HEK293 (cell line): ENCODE results near the gene LRCH4.

ENCODE experiments used
- CTCF ChIA-PET: fragments of 350-600 bp; formaldehyde crosslinking; extraction: SDS; loops from one replicate; lab custom pipeline; 2021; ENCODE audit warnings: antibody characterized with exemption; lab: Yijun Ruan, JAX
- POLR2A ChIA-PET: fragments of 300-600 bp; formaldehyde crosslinking; extraction: SDS; loops from one replicate; lab custom pipeline; 2020; ENCODE audit warnings: antibody characterized with exemption, inconsistent platforms; lab: Yijun Ruan, JAX
- H3K27ac ChIP-seq: fragments of 200-500 bp; sonication (Bioruptor generic); 2 replicates; pipeline ENCODE4 v1.5.1; 2014; ENCODE audit warnings: low read depth, low read length, control low read depth, inconsistent platforms; ENCODE audit errors: extremely low read depth
- H3K36me3 ChIP-seq, 2 experiments: fragments of 200-500 bp in 1 of 2; sonication (Bioruptor generic) in 1 of 2; 1 replicate in 1 of 2; 2 replicates in 1 of 2; pipeline ENCODE4 v1.5.1; 2014 to 2017; ENCODE audit warnings: inconsistent platforms in 2 of 2, low read length in 2 of 2; ENCODE audit not compliant: control insufficient read depth in 2 of 2, insufficient read depth in 1 of 2
- H3K4me1 ChIP-seq: fragments of 200-500 bp; sonication (Bioruptor generic); 2 replicates; pipeline ENCODE4 v1.5.1; 2014; ENCODE audit warnings: mild to moderate bottlenecking, low read length, inconsistent platforms; ENCODE audit not compliant: control insufficient read depth, insufficient read depth
- H3K4me3 ChIP-seq: 2 replicates; pipeline ENCODE4 v1.5.1; 2011; ENCODE audit warnings: low read depth, mild to moderate bottlenecking, control low read depth, low read length, moderate library complexity
- H3K9me3 ChIP-seq: fragments of 200-500 bp; sonication (Bioruptor generic); 2 replicates; pipeline ENCODE4 v1.5.1; 2014; ENCODE audit warnings: low read depth, low read length, inconsistent platforms; ENCODE audit not compliant: control insufficient read depth, insufficient read depth
- BCL11B ChIP-seq: fragments of 450-650 bp; formaldehyde crosslinking; IDR thresholded peaks from 2 replicates; pipeline ENCODE4 v1.5.1; 2016; ENCODE audit warnings: low read depth, missing biosample characterization, missing genetic modification characterization
- GFI1B ChIP-seq: fragments of 450-650 bp; formaldehyde crosslinking; IDR thresholded peaks from 2 replicates; pipeline ENCODE4 v1.5.1; 2016; ENCODE audit warnings: missing biosample characterization, missing genetic modification characterization
- GLI4 ChIP-seq: fragments of 450-650 bp; formaldehyde crosslinking; IDR thresholded peaks from 2 replicates; pipeline ENCODE4 v1.5.1; 2016; ENCODE audit warnings: missing biosample characterization, missing genetic modification characterization
- KLF1 ChIP-seq: fragments of 450-650 bp; formaldehyde crosslinking; IDR thresholded peaks from 2 replicates; pipeline ENCODE4 v1.5.1; 2016; ENCODE audit warnings: missing biosample characterization, missing genetic modification characterization
- OVOL3 ChIP-seq: fragments of 450-650 bp; formaldehyde crosslinking; IDR thresholded peaks from 2 replicates; pipeline ENCODE4 v1.5.1; 2016; ENCODE audit warnings: missing biosample characterization, missing genetic modification characterization
- PRDM2 ChIP-seq: fragments of 450-650 bp; formaldehyde crosslinking; IDR thresholded peaks from 2 replicates; pipeline ENCODE4 v1.5.1; 2016; ENCODE audit warnings: missing biosample characterization, missing genetic modification characterization, borderline replicate concordance
- RBAK ChIP-seq: fragments of 450-650 bp; formaldehyde crosslinking; IDR thresholded peaks from 2 replicates; pipeline ENCODE4 v1.5.1; 2016; ENCODE audit warnings: missing biosample characterization, missing genetic modification characterization
- REST ChIP-seq: fragments of 450-650 bp; formaldehyde crosslinking; IDR thresholded peaks from 2 replicates; pipeline ENCODE4 v1.5.1; 2016; ENCODE audit warnings: missing biosample characterization, missing genetic modification characterization
- SCRT2 ChIP-seq: fragments of 450-650 bp; formaldehyde crosslinking; IDR thresholded peaks from 2 replicates; pipeline ENCODE4 v1.5.1; 2016; ENCODE audit warnings: missing biosample characterization, missing genetic modification characterization
- TCF7L2 ChIP-seq: IDR thresholded peaks from 2 replicates; pipeline ENCODE4 v1.6.1; 2011; ENCODE audit warnings: low read depth, mild to moderate bottlenecking, inconsistent platforms, low read length, moderate library complexity, borderline replicate concordance
- ZFP41 ChIP-seq: fragments of 450-650 bp; formaldehyde crosslinking; IDR thresholded peaks from 2 replicates; pipeline ENCODE4 v1.5.1; 2016; ENCODE audit warnings: missing biosample characterization, missing genetic modification characterization, borderline replicate concordance
- ZNF114 ChIP-seq: fragments of 450-650 bp; formaldehyde crosslinking; IDR thresholded peaks from 2 replicates; pipeline ENCODE4 v1.5.0; 2017; ENCODE audit warnings: missing biosample characterization, missing genetic modification characterization
- ZNF169 ChIP-seq: fragments of 450-650 bp; formaldehyde crosslinking; IDR thresholded peaks from 2 replicates; pipeline ENCODE4 v1.5.1; 2016; ENCODE audit warnings: missing biosample characterization, missing genetic modification characterization
- ZNF311 ChIP-seq: fragments of 450-650 bp; formaldehyde crosslinking; IDR thresholded peaks from 2 replicates; pipeline ENCODE4 v1.5.1; 2017; ENCODE audit warnings: missing biosample characterization, missing genetic modification characterization, borderline replicate concordance
- ZNF521 ChIP-seq: fragments of 450-650 bp; formaldehyde crosslinking; IDR thresholded peaks from 2 replicates; pipeline ENCODE4 v1.5.1; 2017; ENCODE audit warnings: missing biosample characterization, mild to moderate bottlenecking, missing genetic modification characterization
- ZNF561 ChIP-seq: fragments of 450-650 bp; IDR thresholded peaks from 2 replicates; pipeline ENCODE4 v1.5.1; 2018; ENCODE audit warnings: missing biosample characterization, missing genetic modification characterization, borderline replicate concordance
- ZNF585B ChIP-seq: fragments of 450-650 bp; formaldehyde crosslinking; IDR thresholded peaks from 2 replicates; pipeline ENCODE4 v1.5.1; 2016; ENCODE audit warnings: missing biosample characterization, missing genetic modification characterization
- ZNF623 ChIP-seq: fragments of 450-650 bp; formaldehyde crosslinking; IDR thresholded peaks from 2 replicates; pipeline ENCODE4 v1.5.1; 2016; ENCODE audit warnings: missing biosample characterization, missing genetic modification characterization
- ZNF768 ChIP-seq: fragments of 450-650 bp; formaldehyde crosslinking; IDR thresholded peaks from 2 replicates; pipeline ENCODE4 v1.5.1; 2018; ENCODE audit warnings: missing biosample characterization, mild to moderate bottlenecking, missing genetic modification characterization
- ZXDB ChIP-seq: fragments of 450-650 bp; formaldehyde crosslinking; IDR thresholded peaks from 2 replicates; pipeline ENCODE4 v1.5.1; 2016; ENCODE audit warnings: missing biosample characterization, missing genetic modification characterization

Gene LRCH4

GRCh38 chr7:100578246-100579183 lies 7.4 kb downstream of the LRCH4 start:
- no peak overlapping the region for H3K4me3 ChIP-seq
- H3K36me3 ChIP-seq: peaks cover 6 to 58% of the 10 kb centered on the region in 2 experiments; a peak in 2 of 3 replicates
- H3K27ac ChIP-seq: no peak overlapping the region
- TF ChIP-seq REST (tag by site-specific recombination): peak; percentile 35; the same call in 1 of the 2 replicates
- no peak for TF ChIP-seq ZNF114 (tag by site-specific recombination)
- no peaks in the 10 kb centered on the region for H3K9me3 ChIP-seq
- POLR2A ChIA-PET: interaction anchor here (1.2 kb wide), 2 partner anchors 8 to 94 kb away, joined by 3 to 7 read pairs; partner anchors contain the start of genes FBXO24 and LRCH4
- CTCF ChIA-PET: interaction anchor here (0.5 to 1.1 kb wide), 3 partner anchors 12 to 96 kb away, joined by 3 to 4 read pairs (median 4); no protein-coding TSS in a partner anchor
- no peaks in the 10 kb centered on the region for H3K4me1 ChIP-seq

- H3K9me3 ChIP-seq: no peaks in the 10 kb centered on the region
- TF ChIP-seq SCRT2 (tag by site-specific recombination) (0 out of 2 replicates have a peak, but pooled peaks have one; percentile 16), RBAK (tag by site-specific recombination) (no peak)
- CTCF ChIA-PET: interaction anchor here (0.8 to 0.9 kb wide), 2 partner anchors 11 to 108 kb away, joined by 3 read pairs; no protein-coding TSS in a partner anchor
- H3K27ac ChIP-seq: no peak overlapping the region
- POLR2A ChIA-PET: interaction anchor here (1.2 kb wide), 2 partner anchors 9 to 95 kb away, joined by 3 to 7 read pairs; partner anchors contain the start of genes FBXO24 and LRCH4
- peaks cover 6 to 57% of the 10 kb centered on the region in 2 experiments; a peak in 2 of 3 replicates for H3K36me3 ChIP-seq
- no peak overlapping the region for H3K4me3 ChIP-seq
- H3K4me1 ChIP-seq: no peaks in the 10 kb centered on the region
Observed at GRCh38 chr7:100577507-100577906, 8.4 kb downstream of the LRCH4 start.

- H3K27ac ChIP-seq: no peak overlapping the region
- CTCF ChIA-PET: interaction anchor here (0.8 kb wide), 1 partner anchor 108 kb away, joined by 3 read pairs; no protein-coding TSS in a partner anchor
- POLR2A ChIA-PET: interaction anchor here (1.2 to 1.4 kb wide), 3 partner anchors 9 to 96 kb away, joined by 3 to 7 read pairs (median 6); partner anchors contain the start of genes FBXO24 and LRCH4
- H3K9me3 ChIP-seq: no peaks in the 10 kb centered on the region
- H3K4me3 ChIP-seq: no peak overlapping the region
- no peaks in the 10 kb centered on the region for H3K4me1 ChIP-seq
- H3K36me3 ChIP-seq: peaks cover 6 to 54% of the 10 kb centered on the region in 2 experiments; a peak in 2 of 3 replicates
- no peak for TF ChIP-seq OVOL3 (tag by site-specific recombination)
- TF ChIP-seq ZNF768: no peak
- no peak for TF ChIP-seq ZFP41
- no peak for TF ChIP-seq GLI4 (tag by site-specific recombination)
- no peak for TF ChIP-seq ZNF585B (tag by site-specific recombination)
- no peak for TF ChIP-seq KLF1
- TF ChIP-seq PRDM2 (tag by site-specific recombination): no peak
- TF ChIP-seq ZXDB (tag by site-specific recombination): no peak
- TF ChIP-seq ZNF311 (tag by site-specific recombination): no peak
- TF ChIP-seq TCF7L2: no peak
- no peak for TF ChIP-seq ZNF169
- TF ChIP-seq ZNF561 (tag by site-specific recombination): no peak
- TF ChIP-seq ZNF521 (tag by site-specific recombination): no peak
- TF ChIP-seq GFI1B (tag by site-specific recombination): no peak
- TF ChIP-seq BCL11B (tag by site-specific recombination): no peak
- TF ChIP-seq ZNF623: no peak
Observed at GRCh38 chr7:100577103-100577502, 8.8 kb downstream of the LRCH4 start.
